Upper lobe of right lung (tissue), 1 donor: ENCODE data around the gene CALD1. TPM values are rescaled to one million over a fixed set of nuclear protein-coding genes. Genes with fewer than 3 reads are reported as not detected.

ENCODE experiments used
- ATAC-seq: fragments of 200-7000 bp; cut with Tn5 transposase; one replicate; pipeline ENCODE4 v1.9.1; 2020; ENCODE audit warnings: mild to moderate bottlenecking, moderate library complexity
- DNase-seq: peaks from one replicate; pipeline ENCODE4 v3.0.0-alpha.2; 2020
- H3K27ac ChIP-seq: fragments of 200-600 bp; one replicate; pipeline ENCODE4 v1.8.0; 2022
- H3K27me3 ChIP-seq: fragments of 200-600 bp; one replicate; pipeline ENCODE4 v1.8.0; 2022; ENCODE audit warnings: mild to moderate bottlenecking
- H3K36me3 ChIP-seq: fragments of 200-600 bp; one replicate; pipeline ENCODE4 v1.8.0; 2022
- H3K4me1 ChIP-seq: fragments of 200-600 bp; one replicate; pipeline ENCODE4 v1.8.0; 2022
- H3K4me3 ChIP-seq: fragments of 200-600 bp; one replicate; pipeline ENCODE4 v1.8.0; 2022; ENCODE audit warnings: mild to moderate bottlenecking
- H3K9me3 ChIP-seq: fragments of 200-600 bp; one replicate; pipeline ENCODE4 v1.8.0; 2022
- CTCF ChIP-seq: fragments of 200-600 bp; IDR thresholded peaks from one replicate; pipeline ENCODE4 v1.8.0; 2022; ENCODE audit warnings: antibody characterized with exemption
- intact Hi-C: fragments of 100-400 bp; cut with DNase I; formaldehyde crosslinking; loops from one replicate; pipeline ENCODE4 v1.11.0; 2022
- total RNA-seq: library from RNA; stranded (reverse); fragmentation: NEBNext Ultra II Directional; extraction: Animal tissue kit (Norgen Biotek cat#: 25700); gene quantifications from one replicate; pipeline ENCODE4 v1.2.1, GENCODE V29; 2021
- donor health status: DM: no; HTN: yes; CAD: no; lungs with severe emphysema.

The CALD1 gene
- total RNA-seq, 1 donor from 2014 or later, result 213 TPM

GRCh38 chr7:134763960-134764359, 15.5 kb upstream of the CALD1 start:
- H3K27ac ChIP-seq, result no peak overlapping the region
- no peak for TF ChIP-seq CTCF
- no peak for DNase-seq

GRCh38 chr7:134764365-134764764, 15.1 kb upstream of the CALD1 start:
- Histone ChIP-seq H3K4me1 (no peaks in the 10 kb centered on the region), H3K36me3 (no peaks in the 10 kb centered on the region), H3K27me3 (no peaks in the 10 kb centered on the region), H3K9me3 (no peaks in the 10 kb centered on the region), H3K27ac (no peak overlapping the region), H3K4me3 (no peak overlapping the region)
- no peak for TF ChIP-seq CTCF
- DNase-seq (no peak), ATAC-seq (no peak)
- intact Hi-C loops, result no loop called here

More at GRCh38 chr7:134763960-134764359, 15.5 kb upstream of the CALD1 start:
- intact Hi-C loops, result no loop called here
- no peak for ATAC-seq
- H3K4me1 ChIP-seq, result no peaks in the 10 kb centered on the region
- no peaks in the 10 kb centered on the region for H3K27me3 ChIP-seq
- no peaks in the 10 kb centered on the region for H3K9me3 ChIP-seq
- H3K36me3 ChIP-seq, result no peaks in the 10 kb centered on the region
- no peak overlapping the region for H3K4me3 ChIP-seq

- H3K27ac ChIP-seq, result peak overlapping the region; percentile 2
- no peaks in the 10 kb centered on the region for H3K27me3 ChIP-seq
- intact Hi-C loops, result no loop called here
- no peaks in the 10 kb centered on the region for H3K9me3 ChIP-seq
- ATAC-seq (no peak), DNase-seq (no peak)
- no peaks in the 10 kb centered on the region for H3K36me3 ChIP-seq
- no peak overlapping the region for H3K4me3 ChIP-seq
- no peaks in the 10 kb centered on the region for H3K4me1 ChIP-seq
- no peak for TF ChIP-seq CTCF
Observed at GRCh38 chr7:134766779-134767519, 12.5 kb upstream of the CALD1 start.

- Histone ChIP-seq H3K4me1 (no peaks in the 10 kb centered on the region), H3K4me3 (no peak overlapping the region), H3K27ac (no peak overlapping the region), H3K9me3 (no peaks in the 10 kb centered on the region), H3K27me3 (no peaks in the 10 kb centered on the region), H3K36me3 (no peaks in the 10 kb centered on the region)
- intact Hi-C loops, result no loop called here
- DNase-seq (no peak), ATAC-seq (no peak)
- no peak for TF ChIP-seq CTCF
Observed at GRCh38 chr7:134767520-134768168, 11.8 kb upstream of the CALD1 start.

GRCh38 chr7:134768243-134768642, 11.2 kb upstream of the CALD1 start:
- no peaks in the 10 kb centered on the region for H3K4me1 ChIP-seq
- H3K9me3 ChIP-seq, result no peaks in the 10 kb centered on the region
- TF ChIP-seq CTCF, result no peak
- DNase-seq (no peak), ATAC-seq (no peak)
- intact Hi-C loops, result no loop called here
- no peak overlapping the region for H3K4me3 ChIP-seq
- no peaks in the 10 kb centered on the region for H3K36me3 ChIP-seq
- H3K27me3 ChIP-seq, result no peaks in the 10 kb centered on the region
- no peak overlapping the region for H3K27ac ChIP-seq
